Measurements from ENCODE around the gene PTPRB.

DNA sequence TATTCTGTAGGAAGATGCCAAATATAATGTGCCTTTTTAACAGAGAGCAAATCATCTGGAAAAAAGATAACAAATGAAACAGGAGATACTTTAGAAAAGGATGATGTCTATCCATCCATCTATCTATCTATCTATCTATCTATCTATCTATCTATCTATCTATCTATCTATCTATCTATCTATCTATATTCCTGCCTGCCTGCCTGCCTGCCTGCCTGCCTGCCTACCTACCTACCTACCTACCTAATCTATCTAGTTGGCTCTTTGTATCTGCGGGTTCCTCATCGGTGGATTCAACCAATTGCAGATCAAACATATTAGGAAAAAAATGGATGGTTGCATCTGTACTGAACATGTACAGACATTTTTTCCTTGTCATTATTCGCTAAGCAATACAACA, 11.0 kb downstream of the PTPRB start:
- TF ChIP-seq, protein P1, sequence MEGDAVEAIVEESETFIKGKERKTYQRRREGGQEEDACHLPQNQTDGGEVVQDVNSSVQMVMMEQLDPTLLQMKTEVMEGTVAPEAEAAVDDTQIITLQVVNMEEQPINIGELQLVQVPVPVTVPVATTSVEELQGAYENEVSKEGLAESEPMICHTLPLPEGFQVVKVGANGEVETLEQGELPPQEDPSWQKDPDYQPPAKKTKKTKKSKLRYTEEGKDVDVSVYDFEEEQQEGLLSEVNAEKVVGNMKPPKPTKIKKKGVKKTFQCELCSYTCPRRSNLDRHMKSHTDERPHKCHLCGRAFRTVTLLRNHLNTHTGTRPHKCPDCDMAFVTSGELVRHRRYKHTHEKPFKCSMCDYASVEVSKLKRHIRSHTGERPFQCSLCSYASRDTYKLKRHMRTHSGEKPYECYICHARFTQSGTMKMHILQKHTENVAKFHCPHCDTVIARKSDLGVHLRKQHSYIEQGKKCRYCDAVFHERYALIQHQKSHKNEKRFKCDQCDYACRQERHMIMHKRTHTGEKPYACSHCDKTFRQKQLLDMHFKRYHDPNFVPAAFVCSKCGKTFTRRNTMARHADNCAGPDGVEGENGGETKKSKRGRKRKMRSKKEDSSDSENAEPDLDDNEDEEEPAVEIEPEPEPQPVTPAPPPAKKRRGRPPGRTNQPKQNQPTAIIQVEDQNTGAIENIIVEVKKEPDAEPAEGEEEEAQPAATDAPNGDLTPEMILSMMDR (IDR thresholded peaks at IDR 0.05): no peak
- TF ChIP-seq POLR2AphosphoS5 (IDR thresholded peaks at IDR 0.05): no peak
